Mucosa of descending colon (tissue), 3 donors: ENCODE results near the gene PIH1D1. TPM values are rescaled to one million over a fixed set of nuclear protein-coding genes. Genes with fewer than 3 reads are reported as not detected.
"Not testable (repeated sequence)": the region's sequence is repeated elsewhere in the genome, so short reads cannot be mapped to it uniquely, and the experiment has no call there.

ENCODE experiments used
- ATAC-seq: fragments of 200-7000 bp; cut with Tn5 transposase; one replicate; pipeline ENCODE4 v1.9.1; 2020; ENCODE audit warnings: mild to moderate bottlenecking, moderate library complexity
- DNase-seq, 3 donors: peaks; one replicate each; pipeline ENCODE4 v3.0.0-alpha.2; 2020
- H3K36me3 ChIP-seq: fragments of 200-600 bp; one replicate; pipeline ENCODE4 v1.8.0; 2021; ENCODE audit warnings: low read depth, mild to moderate bottlenecking
- H3K4me1 ChIP-seq: fragments of 200-600 bp; one replicate; pipeline ENCODE4 v1.8.0; 2021; ENCODE audit warnings: low read depth, mild to moderate bottlenecking
- H3K4me3 ChIP-seq: fragments of 200-600 bp; one replicate; pipeline ENCODE4 v1.8.0; 2021; ENCODE audit warnings: mild to moderate bottlenecking
- H3K9me3 ChIP-seq: fragments of 200-600 bp; one replicate; pipeline ENCODE4 v1.8.0; 2021; ENCODE audit warnings: mild to moderate bottlenecking
- CTCF ChIP-seq: fragments of 200-600 bp; IDR thresholded peaks from one replicate; pipeline ENCODE4 v1.8.0; 2022; ENCODE audit warnings: antibody characterized with exemption, mild to moderate bottlenecking
- intact Hi-C, 2 donors: fragments of 100-400 bp; cut with DNase I in 1 of 2; cut with micrococcal nuclease in 1 of 2; formaldehyde crosslinking; loops; one replicate each; pipeline versions ENCODE4 v1.11.0 to v1.11.1; 2022; cut with DNase I, micrococcal nuclease
- total RNA-seq, 3 donors: library from RNA; stranded (reverse); fragmentation: NEBNext Ultra II Directional in 2 of 3; extraction: Animal tissue kit (Norgen Biotek cat#: 25700) in 2 of 3; gene quantifications; one replicate each; pipeline versions ENCODE4 v1.2.1 to v1.2.4, GENCODE V29; 2021 to 2023
- donor health status: DM: no; HTN: no; CAD: no; lungs with moderate emphysema.
- donor health status: DM: no; HTN: no; CAD: no.
- donor health status: DM: no; HTN: yes; CAD: no.

The PIH1D1 gene
- total RNA-seq, 3 donors from 2014 or later, result 65.2 to 78.7 (median 76.6) TPM

- H3K36me3 ChIP-seq, result no peaks in the 10 kb centered on the region
- no peak overlapping the region for H3K4me3 ChIP-seq
- TF ChIP-seq CTCF, result no peak
- H3K4me1 ChIP-seq, result peaks cover 6% of the 10 kb centered on the region
- ATAC-seq (no peak), DNase-seq (peak in 1 of 3 donors; percentile 25)
- intact Hi-C loops, result no loop called here
- no peaks in the 10 kb centered on the region for H3K9me3 ChIP-seq
Measured at GRCh38 chr19:49463960-49464740, 12.5 kb upstream of the PIH1D1 start.

- intact Hi-C loops, result no loop called here
- TF ChIP-seq CTCF, result no peak
- H3K36me3 ChIP-seq, result no peaks in the 10 kb centered on the region
- DNase-seq (peak in 1 of 3 donors; percentile 22), ATAC-seq (no peak)
- H3K4me3 ChIP-seq, result no peak overlapping the region
- H3K9me3 ChIP-seq, result no peaks in the 10 kb centered on the region
- H3K4me1 ChIP-seq, result peaks cover 2% of the 10 kb centered on the region
Measured at GRCh38 chr19:49462492-49462891, 10.9 kb upstream of the PIH1D1 start.

- no peak overlapping the region for H3K4me3 ChIP-seq
- H3K4me1 ChIP-seq, result peaks cover 5% of the 10 kb centered on the region
- H3K36me3 ChIP-seq, result no peaks in the 10 kb centered on the region
- DNase-seq, result peak in 1 of 3 donors; percentile 23
- intact Hi-C loops, result no loop called here
- ATAC-seq, result no peak
- no peak for TF ChIP-seq CTCF
- no peaks in the 10 kb centered on the region for H3K9me3 ChIP-seq
Measured at GRCh38 chr19:49461656-49462055, 10.0 kb upstream of the PIH1D1 start.

GRCh38 chr19:49461130-49461529 lies 9.5 kb upstream of the PIH1D1 start:
- ATAC-seq, H3K9me3 ChIP-seq, H3K4me3 ChIP-seq, DNase-seq, H3K36me3 ChIP-seq, H3K4me1 ChIP-seq, intact Hi-C loops: not testable (repeated sequence)

- TF ChIP-seq CTCF, result no peak
- DNase-seq, result no peak
- no peaks in the 10 kb centered on the region for H3K36me3 ChIP-seq
- peaks cover 7% of the 10 kb centered on the region for H3K4me1 ChIP-seq
- no peaks in the 10 kb centered on the region for H3K9me3 ChIP-seq
- ATAC-seq, result no peak
- no peak overlapping the region for H3K4me3 ChIP-seq
- intact Hi-C loops, result no loop called here
Measured at GRCh38 chr19:49459388-49459787, 7.8 kb upstream of the PIH1D1 start.

GRCh38 chr19:49458567-49458903 lies 6.9 kb upstream of the PIH1D1 start:
- Histone ChIP-seq H3K4me1 (peaks cover 10% of the 10 kb centered on the region), H3K36me3 (no peaks in the 10 kb centered on the region), H3K9me3 (no peaks in the 10 kb centered on the region), H3K4me3 (no peak overlapping the region)
- DNase-seq (no peak), ATAC-seq (peak; percentile 17)
- TF ChIP-seq CTCF, result no peak
- intact Hi-C loops, result no loop called here
